Ureter (tissue), 1 donor: Measurements from ENCODE around the gene DOHH. TPM values are rescaled to one million over a fixed set of nuclear protein-coding genes. Genes with fewer than 3 reads are reported as not detected.
"Not testable (repeated sequence)": the region's sequence is repeated elsewhere in the genome, so short reads cannot be mapped to it uniquely, and the experiment has no call there.

Source experiments
- DNase-seq: peaks from one replicate; pipeline ENCODE4 v3.0.0-alpha.2; 2020; ENCODE audit warnings: low spot score
- total RNA-seq: library from RNA; stranded (reverse); gene quantifications from one replicate; pipeline ENCODE4 v1.2.4, GENCODE V29; 2023
- donor health status: DM: yes; HTN: yes; CAD: no.

The DOHH gene
- total RNA-seq, 1 donor from 2014 or later = 7.1 TPM

GRCh38 chr19:3534375-3535234 lies 34.1 kb upstream of the DOHH start:
- no peak for DNase-seq

DNA sequence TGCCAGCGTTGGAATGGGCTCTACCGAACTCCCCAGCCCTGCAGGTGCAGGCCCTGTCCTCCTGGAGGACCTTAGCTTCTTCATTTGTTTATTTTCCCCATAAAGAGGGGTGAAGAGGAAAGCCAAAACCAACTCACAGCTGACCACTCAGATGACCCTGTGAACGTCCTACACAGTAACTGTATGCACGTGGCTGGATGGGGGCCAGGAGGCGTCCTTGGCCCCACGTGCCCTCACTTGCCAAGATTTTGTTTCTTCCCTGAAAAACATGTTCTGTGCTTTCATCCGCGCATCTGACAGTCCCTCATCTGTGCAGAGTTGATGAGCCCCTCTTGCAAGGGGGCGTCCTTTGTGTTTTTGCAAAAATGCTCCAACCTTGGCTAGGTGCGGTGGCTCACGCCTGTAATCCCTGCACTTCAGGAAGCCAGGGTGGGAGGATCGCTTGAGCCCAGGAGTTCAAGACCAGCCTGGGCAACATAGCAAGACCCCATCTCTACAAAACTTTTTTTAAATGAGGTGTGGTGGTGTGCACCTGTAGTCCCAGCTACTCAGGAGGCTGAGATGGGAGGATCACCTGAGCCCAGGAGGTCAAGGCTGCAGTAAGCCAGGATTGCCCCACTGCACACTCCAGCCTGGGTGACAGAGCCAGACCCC lies 33.2 kb upstream of the DOHH start:
- DNase-seq = no peak

GRCh38 chr19:3533033-3533432 lies 32.6 kb upstream of the DOHH start:
- DNase-seq = no peak

- no peak for DNase-seq
Observed at GRCh38 chr19:3532154-3532786, 31.8 kb upstream of the DOHH start.

GRCh38 chr19:3531716-3532115 lies 31.2 kb upstream of the DOHH start:
- DNase-seq = no peak

- no peak for DNase-seq
Observed at GRCh38 chr19:3530389-3530788, 29.9 kb upstream of the DOHH start.

DNA sequence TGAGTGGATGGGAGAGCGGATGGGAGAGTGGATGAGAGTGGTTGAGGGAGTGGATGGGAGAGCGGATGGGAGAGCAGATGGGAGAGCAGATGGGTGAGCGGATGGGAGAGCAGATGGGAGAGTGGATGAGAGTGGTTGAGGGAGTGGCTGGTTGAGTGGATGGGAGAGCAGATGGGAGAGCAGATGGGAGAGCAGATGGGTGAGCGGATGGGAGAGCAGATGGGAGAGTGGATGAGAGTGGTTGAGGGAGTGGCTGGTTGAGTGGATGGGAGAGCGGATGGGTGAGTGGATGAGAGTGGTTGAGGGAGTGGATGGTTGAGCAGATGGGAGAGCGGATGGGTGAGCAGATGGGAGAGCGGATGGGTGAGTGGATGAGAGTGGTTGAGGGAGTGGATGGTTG lies 28.8 kb upstream of the DOHH start:
- not testable (repeated sequence) for DNase-seq

GRCh38 chr19:3528539-3529211 lies 28.2 kb upstream of the DOHH start:
- no peak for DNase-seq

DNA sequence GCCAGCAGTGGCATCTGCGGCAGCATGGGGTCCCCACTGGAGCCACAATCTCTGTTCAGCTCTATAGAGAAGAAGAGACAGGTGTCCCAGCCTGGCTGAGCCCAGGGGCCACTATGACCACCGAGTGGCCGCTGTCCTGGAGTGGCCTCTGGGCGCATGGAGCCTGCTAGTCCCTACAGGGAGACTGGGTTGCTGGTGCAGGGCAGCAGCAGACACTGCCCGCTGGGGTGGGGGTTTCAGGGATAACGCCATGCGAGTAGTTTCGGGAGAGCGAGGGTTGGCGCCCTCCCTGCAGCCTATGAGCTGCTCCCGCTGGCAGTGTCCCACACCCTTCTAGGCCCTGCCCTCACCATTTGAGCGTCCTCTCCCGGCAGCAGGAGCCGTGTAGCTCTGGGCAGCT lies 27.6 kb upstream of the DOHH start:
- DNase-seq = no peak

DNA sequence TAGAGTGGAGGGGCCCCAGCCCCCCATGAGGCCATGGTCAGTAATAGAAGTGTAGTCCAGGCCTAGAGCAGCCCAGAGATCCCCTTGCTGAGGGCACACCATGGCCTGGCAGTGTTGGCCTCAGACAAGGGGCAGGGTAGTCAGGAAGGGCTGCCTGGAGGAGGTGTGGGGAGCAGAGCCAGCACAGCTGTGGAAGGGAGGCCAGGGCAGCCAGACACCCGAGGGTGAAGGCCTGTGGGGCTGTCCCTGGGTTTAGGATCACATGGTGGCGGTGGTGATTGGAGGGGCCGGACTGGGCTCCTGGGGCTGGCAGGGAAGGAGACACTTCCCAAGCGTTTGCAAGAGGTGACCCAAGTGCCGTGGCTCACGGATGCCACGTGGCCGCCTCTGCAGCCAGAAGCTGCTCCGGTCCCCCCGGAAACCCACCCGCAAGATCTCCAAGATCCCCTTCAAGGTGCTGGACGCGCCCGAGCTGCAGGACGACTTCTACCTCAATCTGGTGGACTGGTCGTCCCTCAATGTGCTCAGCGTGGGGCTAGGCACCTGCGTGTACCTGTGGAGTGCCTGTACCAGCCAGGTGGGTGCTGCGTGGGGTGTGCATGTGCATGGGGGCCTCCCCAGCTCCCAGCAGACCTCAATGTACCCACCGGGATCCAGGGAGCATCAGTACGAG lies 26.9 kb upstream of the DOHH start:
- DNase-seq = no peak

- DNase-seq = no peak
Observed at GRCh38 chr19:3526507-3527237, 26.2 kb upstream of the DOHH start.

DNA sequence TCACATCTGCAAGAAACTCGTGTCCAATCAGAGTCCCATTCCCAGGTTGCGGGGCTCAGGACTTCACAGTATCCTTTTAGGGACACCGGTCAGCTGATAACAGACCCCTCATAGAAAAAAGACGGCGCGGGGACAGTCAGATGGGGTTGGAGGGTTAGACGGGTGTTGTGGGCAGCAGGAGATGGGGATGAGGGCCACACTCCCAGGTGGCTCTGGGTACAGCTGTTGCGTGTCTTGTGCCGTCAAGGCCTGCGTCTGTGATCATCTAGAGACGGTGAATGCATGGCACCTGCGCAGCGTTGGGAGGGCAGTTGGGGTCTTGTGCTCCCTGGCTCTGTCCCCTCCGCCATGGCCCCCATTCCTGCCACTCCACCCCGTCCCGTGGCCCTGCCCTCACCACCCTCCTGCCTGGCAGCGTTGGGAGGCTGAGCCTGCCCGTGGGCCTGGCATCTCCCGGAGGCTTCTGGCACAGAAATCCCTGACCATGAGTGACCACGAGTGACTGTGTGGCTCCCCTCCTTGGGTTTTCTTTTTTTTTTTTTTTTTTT lies 24.5 kb upstream of the DOHH start:
- DNase-seq = no peak

DNA sequence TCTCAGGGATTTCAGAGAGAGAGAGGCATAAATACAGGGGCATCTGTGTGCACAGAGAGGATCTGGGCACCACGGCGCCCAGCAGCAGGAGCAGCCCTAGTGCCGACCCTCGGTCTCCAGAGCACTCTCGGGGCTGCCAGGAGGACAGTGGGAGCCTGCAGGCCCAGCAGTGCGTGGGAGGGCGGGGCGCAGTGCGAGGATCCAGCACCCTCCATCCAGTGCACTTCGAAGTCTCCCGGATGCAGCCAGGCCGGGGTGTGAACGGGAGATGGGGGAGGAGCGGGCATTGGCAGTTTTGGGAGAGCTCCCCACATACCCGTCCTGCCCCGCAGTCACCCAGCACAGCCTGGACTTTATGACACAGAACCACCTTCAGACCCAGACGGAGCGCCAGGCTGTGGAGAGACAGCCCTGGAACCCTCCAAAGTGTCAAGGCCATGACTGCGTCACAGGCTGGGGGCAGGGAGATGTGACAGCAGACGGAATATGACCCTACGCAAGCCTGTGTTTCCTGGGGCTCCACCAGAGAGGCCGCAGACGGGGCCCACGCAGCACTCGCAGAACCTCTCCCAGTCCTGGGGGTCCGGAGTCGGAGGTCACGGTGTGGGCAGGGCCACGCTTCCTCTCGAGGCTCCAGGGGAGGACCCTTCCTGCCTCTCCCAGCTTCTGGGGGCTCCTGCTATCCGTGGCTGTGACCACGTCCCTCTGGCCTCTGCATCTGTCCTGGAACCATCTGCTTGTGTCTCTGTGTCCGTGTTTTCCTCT lies 23.8 kb upstream of the DOHH start:
- no peak for DNase-seq

- DNase-seq = no peak
Observed at GRCh38 chr19:3523361-3524077, 23.0 kb upstream of the DOHH start.

DNA sequence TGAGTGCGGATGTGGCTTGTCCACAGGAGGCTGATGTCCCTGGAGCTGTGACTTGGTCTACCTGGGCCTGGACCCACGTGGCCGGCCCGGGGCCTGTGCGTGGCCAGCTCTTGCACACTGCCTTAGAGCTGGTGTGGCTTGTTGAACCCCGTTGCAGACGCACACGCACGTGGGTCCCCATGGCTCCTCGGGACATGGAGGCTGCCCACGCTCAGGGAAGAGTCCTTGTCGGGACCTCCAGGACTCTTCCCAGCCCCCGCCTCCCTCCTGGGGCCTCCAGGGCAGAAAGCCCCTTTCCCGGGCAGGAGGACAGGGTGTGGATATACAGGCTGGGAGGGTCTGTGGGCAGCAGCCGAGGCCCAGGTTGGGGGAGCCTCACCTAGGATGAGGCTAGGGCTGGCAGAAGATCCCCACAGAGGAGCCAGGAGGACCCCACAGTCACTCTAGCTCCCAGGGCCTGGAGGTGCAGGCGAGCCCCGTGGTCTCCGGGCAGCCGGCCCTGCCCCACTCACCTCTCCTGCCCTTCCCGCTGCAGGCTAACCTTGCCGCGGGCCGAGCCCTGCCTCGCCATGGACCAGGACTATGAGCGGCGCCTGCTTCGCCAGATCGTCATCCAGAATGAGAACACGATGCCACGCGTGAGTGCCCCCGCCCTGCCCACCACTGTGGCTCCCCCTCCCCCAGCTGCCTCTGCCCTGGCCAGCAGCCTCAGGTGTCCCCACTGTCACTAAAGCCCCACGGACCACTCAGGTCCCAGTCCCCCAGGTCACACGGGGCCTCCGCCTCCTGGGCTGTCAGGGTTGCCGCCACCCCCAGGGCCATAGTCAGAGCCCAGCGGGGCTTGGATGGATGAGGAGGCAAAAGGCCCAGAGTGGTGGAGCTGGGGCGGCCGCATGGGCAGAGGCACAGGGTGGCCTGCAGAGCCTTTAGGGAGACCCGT lies 22.2 kb upstream of the DOHH start:
- DNase-seq = no peak

GRCh38 chr19:3521104-3521445 lies 20.6 kb upstream of the DOHH start:
- DNase-seq = no peak

- DNase-seq = no peak
Observed at GRCh38 chr19:3520166-3521103, 20.0 kb upstream of the DOHH start.
